HPDE6-E6E7 (cell line): ENCODE data around the gene TTLL11.

Experiments
- DNase-seq: peaks from one replicate; pipeline ENCODE4 v3.0.0; 2011; ENCODE audit warnings: missing footprints; ENCODE audit errors: extremely low spot score

The TTLL11 gene

DNA sequence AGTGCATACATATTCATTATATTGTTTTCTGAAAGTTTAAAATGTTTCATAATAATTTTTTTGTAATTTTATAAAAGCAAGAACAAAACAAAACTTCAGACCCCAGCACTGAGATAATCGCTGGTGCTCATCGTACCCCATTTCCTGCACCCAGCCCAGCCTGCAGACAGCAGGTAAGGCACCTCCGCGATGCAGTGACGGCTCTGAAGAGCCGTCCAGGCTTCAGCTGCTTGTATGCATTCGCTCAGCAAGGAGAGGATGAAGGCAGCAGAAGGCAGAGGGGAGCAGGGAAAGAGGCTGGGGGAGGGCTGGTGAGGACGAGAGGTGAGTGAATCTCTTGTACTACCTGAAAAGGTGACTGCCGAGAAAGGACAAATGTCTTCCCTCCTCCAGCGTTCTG lies 153.5 kb downstream of the TTLL11 start:
- no peak for DNase-seq

- no peak for DNase-seq
These were observed 154.5 kb downstream of the TTLL11 start for GRCh38 chr9:121938621-121939020.

DNA sequence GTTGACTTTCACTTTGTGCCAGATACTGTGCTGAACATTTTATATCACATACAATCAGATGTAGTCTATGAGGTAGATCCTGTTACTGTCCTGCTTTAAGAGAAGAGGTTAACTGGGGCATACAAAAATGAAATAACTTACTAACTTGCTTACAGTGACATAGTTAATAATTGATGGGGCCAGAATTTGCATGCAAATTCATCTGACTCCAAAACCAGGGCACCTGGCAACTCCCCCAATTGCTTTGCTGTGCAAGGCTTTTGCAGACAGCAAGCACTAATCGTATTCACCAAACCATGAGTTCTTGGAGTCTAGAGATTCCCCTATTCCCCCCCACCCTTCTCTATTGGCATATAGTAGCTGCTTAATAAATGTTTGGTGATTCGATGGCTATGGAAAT lies 155.9 kb downstream of the TTLL11 start:
- DNase-seq = no peak

DNA sequence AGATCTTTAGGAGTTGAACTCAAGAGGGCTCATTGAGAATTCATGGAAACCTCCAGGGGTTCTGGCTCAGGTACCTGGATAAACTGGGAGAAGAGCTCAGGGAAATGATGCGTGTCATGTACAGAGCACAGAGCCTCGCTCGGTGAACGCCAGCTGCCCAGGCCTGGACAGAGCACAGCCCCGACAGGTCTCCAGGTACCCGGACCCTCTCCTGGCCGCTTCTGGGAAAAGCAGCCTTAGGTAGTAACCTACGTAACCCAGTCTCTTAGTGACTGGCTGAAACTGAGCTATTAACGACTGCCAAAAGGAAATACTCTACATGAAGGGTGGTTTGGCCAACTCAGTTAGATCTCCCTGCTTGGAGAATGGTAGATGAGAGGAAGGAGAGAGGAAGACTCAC lies 157.4 kb downstream of the TTLL11 start:
- no peak for DNase-seq

- DNase-seq = no peak
These were observed 162.2 kb downstream of the TTLL11 start for GRCh38 chr9:121930956-121931355.

DNA sequence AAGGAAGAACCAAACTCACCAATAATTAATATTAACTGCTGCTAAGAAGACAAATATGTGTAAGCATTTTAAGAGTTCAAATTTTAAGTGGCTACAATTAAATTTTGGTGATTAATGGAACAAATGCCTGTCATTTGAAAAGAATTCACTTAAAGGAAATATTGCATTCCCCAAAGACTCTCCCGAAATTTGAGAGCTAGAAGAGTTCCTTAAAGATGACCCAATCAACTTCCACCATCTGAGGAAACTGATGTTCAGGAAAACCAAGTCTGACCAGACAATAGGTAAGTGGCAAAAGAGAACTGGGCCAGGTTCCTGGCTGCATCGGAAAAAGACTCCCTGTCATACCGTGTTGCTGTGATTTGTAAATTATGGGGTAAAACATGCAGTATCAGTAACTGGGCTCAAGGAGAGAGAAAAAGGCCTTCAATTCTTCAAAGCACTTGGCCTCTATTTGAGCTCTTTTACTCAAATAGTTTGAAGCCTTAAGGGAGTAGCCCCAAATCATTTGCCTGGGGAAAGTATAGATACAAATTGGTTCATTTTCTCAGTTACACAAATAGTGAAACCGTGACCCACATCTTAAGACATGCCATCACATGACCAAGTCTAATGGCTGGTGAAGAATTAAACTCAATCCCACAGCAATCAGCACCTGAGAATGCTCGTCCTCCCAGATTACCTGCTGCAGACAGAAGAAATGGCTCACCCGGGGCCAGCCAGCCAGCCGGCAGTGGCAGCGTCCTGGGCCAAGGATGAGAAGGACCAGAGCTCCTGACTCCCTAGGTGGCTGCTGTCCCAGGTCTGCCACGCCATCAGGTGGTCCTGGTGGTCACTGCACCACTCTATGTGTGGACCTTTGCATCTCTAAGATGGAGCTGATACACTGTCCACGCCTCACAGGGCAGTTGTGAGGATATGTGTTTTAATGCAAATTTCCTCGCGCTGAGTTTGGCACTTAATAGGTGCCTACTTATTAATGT lies 162.9 kb downstream of the TTLL11 start:
- no peak for DNase-seq

DNA sequence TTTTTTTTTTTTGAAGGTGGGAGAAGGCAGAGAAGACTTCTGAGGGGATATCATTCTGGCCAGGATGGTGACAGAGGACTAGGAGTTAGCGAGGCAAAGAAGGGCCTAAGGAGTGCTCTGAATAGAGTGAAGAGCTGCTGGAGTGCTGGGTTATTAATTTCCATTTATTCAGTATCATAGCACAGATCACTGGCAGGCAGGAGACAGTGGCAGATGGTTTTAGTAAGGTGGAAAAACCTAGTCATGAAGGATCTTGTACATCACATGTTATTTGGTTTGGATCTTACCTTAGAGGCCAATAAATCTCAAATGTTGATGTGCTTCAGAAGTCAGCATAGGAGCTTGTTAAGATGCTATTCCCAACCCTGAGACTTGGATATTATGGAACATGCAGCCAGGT lies 165.5 kb downstream of the TTLL11 start:
- DNase-seq = no peak

GRCh38 chr9:121927081-121927480 lies 166.0 kb downstream of the TTLL11 start:
- no peak for DNase-seq

GRCh38 chr9:121926351-121926801 lies 166.7 kb downstream of the TTLL11 start:
- no peak for DNase-seq

- DNase-seq = no peak
These were observed 167.2 kb downstream of the TTLL11 start for GRCh38 chr9:121925935-121926334.

GRCh38 chr9:121924700-121925099 lies 168.4 kb downstream of the TTLL11 start:
- no peak for DNase-seq

DNA sequence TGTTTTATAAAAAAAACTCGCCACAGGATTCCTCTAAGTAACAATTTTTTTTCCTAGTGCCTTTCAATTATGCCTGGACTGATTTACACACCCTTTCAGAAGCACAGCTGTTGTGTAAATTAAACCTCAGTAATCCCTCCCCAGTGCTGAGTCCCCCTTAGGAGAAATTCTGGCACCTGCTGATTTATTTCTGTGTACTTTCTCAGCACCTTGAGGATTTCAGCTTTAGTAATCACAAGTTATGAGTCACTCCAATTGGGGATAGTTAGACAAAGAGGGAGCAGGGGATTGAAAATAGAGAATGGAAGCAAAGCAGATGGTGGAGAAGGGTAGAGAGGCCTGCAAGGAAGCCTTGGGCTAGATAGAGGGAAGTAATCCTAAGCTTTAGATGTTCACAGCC lies 171.7 kb downstream of the TTLL11 start:
- no peak for DNase-seq

GRCh38 chr9:121917375-121918335 lies 175.5 kb downstream of the TTLL11 start:
- no peak for DNase-seq

DNA sequence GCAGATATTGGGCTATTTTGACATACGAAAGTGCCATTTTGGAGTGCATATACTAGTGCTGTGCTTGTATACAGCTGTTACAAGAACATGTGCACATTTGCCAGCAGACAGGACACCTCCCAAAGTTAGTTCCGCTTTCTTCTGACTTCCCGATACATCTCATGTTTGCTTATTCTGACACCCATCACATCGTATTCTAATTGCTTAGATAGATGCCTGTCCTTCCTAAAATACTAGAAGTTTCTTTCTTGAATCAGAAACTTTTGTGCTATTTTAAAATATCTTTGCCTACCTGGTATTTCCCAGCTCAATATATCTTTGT lies 177.8 kb downstream of the TTLL11 start:
- no peak for DNase-seq

- DNase-seq = no peak
These were observed 178.4 kb downstream of the TTLL11 start for GRCh38 chr9:121914604-121915303.

GRCh38 chr9:121914017-121914595 lies 179.0 kb downstream of the TTLL11 start:
- DNase-seq = no peak

DNA sequence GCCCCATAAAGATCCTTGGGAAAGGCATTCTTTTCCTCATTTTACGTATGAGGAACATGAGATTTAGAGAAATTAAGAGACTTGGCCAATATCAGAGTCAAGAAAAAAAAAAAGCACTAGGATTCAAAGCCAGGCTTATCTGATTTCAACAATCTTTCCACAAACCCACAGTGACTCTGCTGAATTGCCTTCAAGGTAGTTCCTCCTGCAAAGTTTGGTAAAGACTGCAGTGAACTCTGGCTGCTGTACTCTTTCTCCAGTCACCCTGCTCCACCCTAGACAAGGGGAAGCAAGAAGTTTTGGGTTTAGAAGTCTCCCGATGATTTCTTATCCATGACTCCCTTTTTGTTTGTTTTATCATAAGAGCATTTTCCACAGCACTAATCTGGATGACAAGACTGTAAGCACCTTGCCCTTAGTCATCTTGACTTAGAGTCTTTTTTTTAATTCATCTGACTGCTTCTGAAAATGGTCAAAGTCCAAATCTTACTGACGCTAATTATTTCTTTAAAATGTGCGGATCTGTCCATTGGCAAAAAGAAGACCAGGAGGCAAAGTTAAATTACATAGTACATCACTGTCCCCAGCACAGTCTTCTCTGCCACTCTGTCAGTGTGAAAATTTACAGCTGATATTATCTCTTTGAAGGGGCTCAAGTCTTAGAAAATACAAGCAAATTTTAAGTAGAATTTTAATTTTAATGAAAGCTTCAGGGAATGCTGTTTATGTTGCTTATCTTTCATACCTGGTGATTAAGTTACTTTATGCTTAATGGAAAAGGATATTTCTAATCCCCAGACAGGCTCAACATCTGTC lies 180.1 kb downstream of the TTLL11 start:
- DNase-seq = no peak

GRCh38 chr9:121910491-121911040 lies 182.5 kb downstream of the TTLL11 start:
- DNase-seq = no peak

DNA sequence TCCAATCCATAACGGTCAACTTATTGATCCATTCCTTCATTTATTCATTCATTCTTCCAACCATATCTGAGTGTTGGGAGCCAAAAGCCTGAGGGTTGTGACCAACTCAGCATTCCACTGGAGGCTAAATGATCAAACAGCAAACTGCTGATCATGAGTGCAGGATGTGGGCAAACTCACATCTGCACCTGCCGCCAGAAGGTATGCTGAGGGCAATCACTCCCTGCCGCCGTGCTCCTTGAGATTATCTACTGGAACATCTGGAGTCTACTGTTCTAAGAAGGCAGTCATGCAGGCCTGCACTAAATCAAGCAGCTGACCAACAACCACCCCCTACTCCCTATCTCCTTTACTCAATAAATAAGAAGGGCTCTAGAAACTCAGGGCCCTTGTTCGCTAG lies 184.0 kb downstream of the TTLL11 start:
- no peak for DNase-seq
